PC-3 (cell line): ENCODE measurements around the gene GGCX.

Experiments used
- EZH2 ChIP-seq: fragments of 300-600 bp; sonication (generic); IDR thresholded peaks from one replicate; pipeline ENCODE4 v1.6.1; 2017; ENCODE audit warnings: antibody characterized with exemption, mild to moderate bottlenecking, low read length; ENCODE audit not compliant: unreplicated experiment
- EZH2phosphoT487 ChIP-seq: fragments of 300-600 bp; sonication (generic); IDR thresholded peaks from 2 replicates; pipeline ENCODE4 v1.6.1; 2018; ENCODE audit warnings: mild to moderate bottlenecking, antibody characterized with exemption, low read length, borderline replicate concordance
- TF ChIP-seq, protein P1 (sequence below): fragments of 300-600 bp; sonication (generic); conservative IDR thresholded peaks from 2 replicates; pipeline ENCODE4 v1.5.1; 2017; ENCODE audit warnings: antibody characterized with exemption, low read depth, mild to moderate bottlenecking, low read length

GRCh38 chr2:85549095-85549494 is 12.2 kb downstream of the GGCX start:
- TF ChIP-seq, protein P1, sequence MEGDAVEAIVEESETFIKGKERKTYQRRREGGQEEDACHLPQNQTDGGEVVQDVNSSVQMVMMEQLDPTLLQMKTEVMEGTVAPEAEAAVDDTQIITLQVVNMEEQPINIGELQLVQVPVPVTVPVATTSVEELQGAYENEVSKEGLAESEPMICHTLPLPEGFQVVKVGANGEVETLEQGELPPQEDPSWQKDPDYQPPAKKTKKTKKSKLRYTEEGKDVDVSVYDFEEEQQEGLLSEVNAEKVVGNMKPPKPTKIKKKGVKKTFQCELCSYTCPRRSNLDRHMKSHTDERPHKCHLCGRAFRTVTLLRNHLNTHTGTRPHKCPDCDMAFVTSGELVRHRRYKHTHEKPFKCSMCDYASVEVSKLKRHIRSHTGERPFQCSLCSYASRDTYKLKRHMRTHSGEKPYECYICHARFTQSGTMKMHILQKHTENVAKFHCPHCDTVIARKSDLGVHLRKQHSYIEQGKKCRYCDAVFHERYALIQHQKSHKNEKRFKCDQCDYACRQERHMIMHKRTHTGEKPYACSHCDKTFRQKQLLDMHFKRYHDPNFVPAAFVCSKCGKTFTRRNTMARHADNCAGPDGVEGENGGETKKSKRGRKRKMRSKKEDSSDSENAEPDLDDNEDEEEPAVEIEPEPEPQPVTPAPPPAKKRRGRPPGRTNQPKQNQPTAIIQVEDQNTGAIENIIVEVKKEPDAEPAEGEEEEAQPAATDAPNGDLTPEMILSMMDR, result no peak
- no peak for TF ChIP-seq EZH2
- no peak for TF ChIP-seq EZH2phosphoT487
